ENCODE data around the gene DUSP12. TPM values are rescaled to one million over a fixed set of nuclear protein-coding genes. Genes with fewer than 3 reads are reported as not detected.
A peak's percentile ranks its signal among the peaks of the same experiment; 100 is the strongest.

The DUSP12 gene
- total RNA-seq, 1 experiment from 2014 or later, result 28.0 TPM

DNA sequence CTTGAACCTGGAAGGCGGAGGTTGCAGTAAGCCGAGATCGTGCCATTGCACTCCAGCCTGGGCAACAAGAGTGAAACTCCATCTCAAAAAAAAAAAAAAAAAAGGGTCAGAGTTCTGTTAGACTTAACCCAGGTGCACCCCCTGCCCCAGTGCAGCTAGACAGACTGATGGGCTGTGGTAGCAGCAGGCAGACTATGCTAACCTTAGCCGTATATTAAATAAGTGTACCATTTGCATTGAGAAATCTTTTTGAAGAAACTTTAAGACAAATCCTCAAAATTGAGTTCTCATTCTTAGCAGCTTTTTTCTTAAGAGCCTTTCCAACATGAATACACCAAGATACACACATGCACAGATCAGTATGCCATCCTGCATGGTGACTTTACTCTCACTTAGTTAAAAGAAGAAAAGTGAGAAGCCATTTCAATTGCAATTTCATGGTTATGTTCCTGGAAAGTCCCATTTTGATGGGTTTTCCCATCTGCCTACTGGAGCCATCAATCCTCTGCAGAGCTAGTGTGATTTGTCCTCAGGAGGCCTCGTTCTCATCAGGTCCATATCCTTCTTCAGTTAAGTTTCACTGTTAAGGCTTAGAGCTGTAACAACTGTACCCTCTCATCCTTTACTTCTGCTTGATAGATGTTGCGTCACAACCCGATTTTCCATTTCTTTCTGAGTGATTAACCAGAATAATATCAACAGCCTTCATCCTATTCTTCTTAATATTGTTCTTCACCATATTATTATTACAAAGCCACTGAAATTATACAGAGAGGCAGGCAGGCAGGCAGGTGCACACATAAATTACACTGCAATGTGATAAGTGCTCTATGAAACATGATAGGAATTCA is 21.0 kb upstream of the DUSP12 start:
- Mint-ChIP-seq H3K9me3 (no peaks in the 10 kb centered on the region), H3K27ac (no peak overlapping the region), H3K4me1 (peaks cover 15 to 30% of the 10 kb centered on the region in 2 experiments), H3K36me3 (ENCODE audit: insufficient read depth in 1 of 3, low read depth in 3 of 3) (peaks cover 0 to 2% (median 0%) of the 10 kb centered on the region in 3 experiments; a peak in 2 of 7 replicates), H3K4me3 (peak overlapping the region; percentile 78 to 92), H3K27me3 (ENCODE audit: low read depth) (peaks cover 55% of the 10 kb centered on the region)
- no peak overlapping the region for H3K4me2 ChIP-seq (ENCODE audit: insufficient read depth, insufficient read length, low read length)
- H2AFZ ChIP-seq (ENCODE audit: low read length), result no peak overlapping the region
- no peak overlapping the region for H3K56ac ChIP-seq (ENCODE audit: insufficient read length, low read depth, low read length)
- H2BK5ac ChIP-seq (ENCODE audit: insufficient read length, low read length), result no peak overlapping the region
- no peak overlapping the region for H2BK120ac ChIP-seq (ENCODE audit: low read depth, low read length, poor library complexity, severe bottlenecking)
- peaks cover 14% of the 10 kb centered on the region; the same call in 1 of the 2 replicates for H3K27me3 ChIP-seq (ENCODE audit: insufficient read depth, low read length)
- no peak overlapping the region for H3K14ac ChIP-seq (ENCODE audit: insufficient read depth, low read length)
- no peak overlapping the region for H3K27ac ChIP-seq (ENCODE audit: insufficient read length, low read depth, low read length)
- TF ChIP-seq, protein P1, sequence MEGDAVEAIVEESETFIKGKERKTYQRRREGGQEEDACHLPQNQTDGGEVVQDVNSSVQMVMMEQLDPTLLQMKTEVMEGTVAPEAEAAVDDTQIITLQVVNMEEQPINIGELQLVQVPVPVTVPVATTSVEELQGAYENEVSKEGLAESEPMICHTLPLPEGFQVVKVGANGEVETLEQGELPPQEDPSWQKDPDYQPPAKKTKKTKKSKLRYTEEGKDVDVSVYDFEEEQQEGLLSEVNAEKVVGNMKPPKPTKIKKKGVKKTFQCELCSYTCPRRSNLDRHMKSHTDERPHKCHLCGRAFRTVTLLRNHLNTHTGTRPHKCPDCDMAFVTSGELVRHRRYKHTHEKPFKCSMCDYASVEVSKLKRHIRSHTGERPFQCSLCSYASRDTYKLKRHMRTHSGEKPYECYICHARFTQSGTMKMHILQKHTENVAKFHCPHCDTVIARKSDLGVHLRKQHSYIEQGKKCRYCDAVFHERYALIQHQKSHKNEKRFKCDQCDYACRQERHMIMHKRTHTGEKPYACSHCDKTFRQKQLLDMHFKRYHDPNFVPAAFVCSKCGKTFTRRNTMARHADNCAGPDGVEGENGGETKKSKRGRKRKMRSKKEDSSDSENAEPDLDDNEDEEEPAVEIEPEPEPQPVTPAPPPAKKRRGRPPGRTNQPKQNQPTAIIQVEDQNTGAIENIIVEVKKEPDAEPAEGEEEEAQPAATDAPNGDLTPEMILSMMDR (conservative IDR thresholded peaks at IDR 0.05), result no peak
- H3K9me3 ChIP-seq (ENCODE audit: control insufficient read depth, low read depth, low read length), result no peaks in the 10 kb centered on the region
- no peak overlapping the region for H2BK12ac ChIP-seq (ENCODE audit: insufficient read length, low read depth, low read length)
- H3K79me2 ChIP-seq (ENCODE audit: insufficient read depth, low read length), result no peaks in the 10 kb centered on the region
- no peak overlapping the region for H3K4ac ChIP-seq (ENCODE audit: low read depth, low read length)
- no peak for DNase-seq
- no peaks in the 10 kb centered on the region for H4K20me1 ChIP-seq (ENCODE audit: control insufficient read depth, insufficient read depth, insufficient read length)
- H3K9ac ChIP-seq (ENCODE audit: extremely low read depth, insufficient read length, low read length), result no peak overlapping the region
- H2AK5ac ChIP-seq (ENCODE audit: insufficient read length, low read length), result no peak overlapping the region
- no peak overlapping the region for H2BK20ac ChIP-seq (ENCODE audit: low read depth, low read length, poor library complexity, severe bottlenecking)
- H4K91ac ChIP-seq (ENCODE audit: insufficient read length, low read depth, low read length), result no peak overlapping the region
- no peaks in the 10 kb centered on the region for H3K79me1 ChIP-seq (ENCODE audit: insufficient read depth, low read depth, low read length, poor library complexity, severe bottlenecking)
- H3K4me1 ChIP-seq (ENCODE audit: insufficient read depth, low read length), result no peaks in the 10 kb centered on the region; the same call in 1 of the 2 replicates
- no peak overlapping the region for H4K5ac ChIP-seq (ENCODE audit: insufficient read length, low read depth, low read length)
- WGBS (ENCODE audit: extremely low coverage, insufficient read length, low lambda C conversion rate), result no CpG with 5 or more reads among the region's 7 CpGs
- no peak overlapping the region for H3K18ac ChIP-seq (ENCODE audit: insufficient read length, low read depth, low read length)
- H3K23ac ChIP-seq (ENCODE audit: insufficient read length, low read depth, low read length), result no peak overlapping the region
- peaks cover 9% of the 10 kb centered on the region for H3K23me2 ChIP-seq (ENCODE audit: insufficient read length, low read depth, low read length, poor library complexity, severe bottlenecking)
- H3T11ph ChIP-seq (ENCODE audit: low read length), result no peak overlapping the region
- H4K8ac ChIP-seq (replicated peaks; ENCODE audit: insufficient read length, low read depth, low read length), result no peak overlapping the region
- no peak overlapping the region for H2BK15ac ChIP-seq (ENCODE audit: low read depth, low read length)
